Mesenchymal stem cell (in vitro differentiated cells and primary cell): Measurements from ENCODE around the gene HBS1L.

Experiments used
- DNase-seq: peaks from one replicate; pipeline ENCODE4 v3.0.0-alpha.2; 2013
- H2AFZ ChIP-seq: one replicate; pipeline ENCODE4 v1.6.1; 2013; ENCODE audit warnings: low read depth, mild to moderate bottlenecking, control low read depth, inconsistent platforms, low read length, moderate library complexity
- H2AK5ac ChIP-seq: 2 replicates; pipeline ENCODE4 v1.6.1; 2013; ENCODE audit warnings: low read length, moderate library complexity, mild to moderate bottlenecking, inconsistent platforms; ENCODE audit not compliant: severe bottlenecking
- H2BK120ac ChIP-seq: one replicate; pipeline ENCODE4 v1.6.1; 2013; ENCODE audit warnings: low read depth, mild to moderate bottlenecking, inconsistent platforms, low read length, moderate library complexity
- H2BK12ac ChIP-seq, 2 experiments: one replicate each; pipeline ENCODE4 v1.6.1; 2013; ENCODE audit warnings: inconsistent platforms in 2 of 2, low read length in 2 of 2, mild to moderate bottlenecking in 2 of 2, moderate library complexity in 2 of 2, control low read depth in 1 of 2
- H2BK15ac ChIP-seq: one replicate; pipeline ENCODE4 v1.6.1; 2013; ENCODE audit warnings: mild to moderate bottlenecking, low read depth, inconsistent platforms; ENCODE audit not compliant: poor library complexity, severe bottlenecking
- H2BK5ac ChIP-seq: 2 replicates; pipeline ENCODE4 v1.6.1; 2013; ENCODE audit warnings: low read depth, mild to moderate bottlenecking, low read length, control low read depth, inconsistent platforms; ENCODE audit not compliant: poor library complexity, severe bottlenecking
- H3K14ac ChIP-seq, 2 experiments: one replicate each; pipeline ENCODE4 v1.6.1; 2013; ENCODE audit warnings: inconsistent platforms in 2 of 2, low read length in 2 of 2, control low read depth in 1 of 2, mild to moderate bottlenecking in 1 of 2, moderate library complexity in 1 of 2
- H3K18ac ChIP-seq, 2 experiments: one replicate each; pipeline ENCODE4 v1.6.1; 2013; ENCODE audit warnings: inconsistent platforms in 2 of 2, low read length in 2 of 2, control low read depth in 1 of 2, low read depth in 1 of 2, mild to moderate bottlenecking in 1 of 2
- H3K23ac ChIP-seq, 2 experiments: one replicate each; pipeline ENCODE4 v1.6.1; 2013; ENCODE audit warnings: inconsistent platforms in 2 of 2, low read length in 2 of 2, mild to moderate bottlenecking in 2 of 2, moderate library complexity in 2 of 2, control low read depth in 1 of 2
- H3K27ac ChIP-seq: 2 replicates; pipeline ENCODE4 v1.5.1; 2013; ENCODE audit warnings: mild to moderate bottlenecking, moderate library complexity, low read length, control low read depth, inconsistent platforms; ENCODE audit not compliant: poor library complexity, severe bottlenecking
- H3K27me3 ChIP-seq, 2 experiments: 2 replicates each; pipeline versions ENCODE4 v1.6.1 to v1.7.0; 2013; ENCODE audit warnings: low read length in 2 of 2, mild to moderate bottlenecking in 2 of 2, moderate library complexity in 2 of 2, control low read depth in 1 of 2, inconsistent platforms in 1 of 2; ENCODE audit not compliant: control insufficient read depth in 1 of 2, insufficient read depth in 1 of 2
- H3K36me3 ChIP-seq, 2 experiments: 2 replicates each; pipeline versions ENCODE4 v1.6.1 to v1.7.0; 2013; ENCODE audit warnings: low read length in 2 of 2, control low read depth in 1 of 2, inconsistent platforms in 1 of 2, low read depth in 1 of 2, mild to moderate bottlenecking in 1 of 2; ENCODE audit not compliant: insufficient read depth in 2 of 2, control insufficient read depth in 1 of 2
- H3K4ac ChIP-seq, 2 experiments: one replicate each; pipeline ENCODE4 v1.6.1; 2013; ENCODE audit warnings: inconsistent platforms in 2 of 2, low read length in 2 of 2, mild to moderate bottlenecking in 2 of 2, moderate library complexity in 2 of 2, control low read depth in 1 of 2, low read depth in 1 of 2
- H3K4me1 ChIP-seq: 2 replicates; pipeline ENCODE4 v1.6.1; 2013; ENCODE audit warnings: low read depth, low read length, control low read depth; ENCODE audit not compliant: control insufficient read depth, insufficient read depth
- H3K4me2 ChIP-seq: 2 replicates; pipeline ENCODE4 v1.6.1; 2013; ENCODE audit warnings: low read length, mild to moderate bottlenecking, inconsistent platforms; ENCODE audit not compliant: poor library complexity, severe bottlenecking
- H3K4me3 ChIP-seq, 2 experiments: 2 replicates each; pipeline versions ENCODE4 v1.5.1 to v1.7.0; 2013; ENCODE audit warnings: low read length in 2 of 2, mild to moderate bottlenecking in 2 of 2, control low read depth in 1 of 2, low read depth in 1 of 2; ENCODE audit not compliant: insufficient read depth in 1 of 2
- H3K79me1 ChIP-seq: replicated peaks from 2 replicates; pipeline ENCODE4 v1.6.1; 2013; ENCODE audit warnings: mild to moderate bottlenecking, control low read depth, low read length, inconsistent platforms; ENCODE audit not compliant: poor library complexity, severe bottlenecking
- H3K9ac ChIP-seq: 2 replicates; pipeline ENCODE4 v1.7.0; 2013; ENCODE audit warnings: mild to moderate bottlenecking, low read length, moderate library complexity
- H3K9me3 ChIP-seq: 2 replicates; pipeline ENCODE4 v1.7.0; 2013; ENCODE audit warnings: mild to moderate bottlenecking, low read length; ENCODE audit not compliant: control insufficient read depth
- H4K8ac ChIP-seq: one replicate; pipeline ENCODE4 v1.6.1; 2013; ENCODE audit warnings: inconsistent platforms, mild to moderate bottlenecking, low read length, moderate library complexity
- H4K91ac ChIP-seq: one replicate; pipeline ENCODE4 v1.6.1; 2013; ENCODE audit warnings: mild to moderate bottlenecking, low read length, inconsistent platforms
- WGBS: methylation state at CpG from one replicate; pipeline ENCODE4 v1.1.7; 2013; ENCODE audit warnings: mixed read lengths; 5-methylcytosine and 5-hydroxymethylcytosine counted together

The HBS1L gene

DNA sequence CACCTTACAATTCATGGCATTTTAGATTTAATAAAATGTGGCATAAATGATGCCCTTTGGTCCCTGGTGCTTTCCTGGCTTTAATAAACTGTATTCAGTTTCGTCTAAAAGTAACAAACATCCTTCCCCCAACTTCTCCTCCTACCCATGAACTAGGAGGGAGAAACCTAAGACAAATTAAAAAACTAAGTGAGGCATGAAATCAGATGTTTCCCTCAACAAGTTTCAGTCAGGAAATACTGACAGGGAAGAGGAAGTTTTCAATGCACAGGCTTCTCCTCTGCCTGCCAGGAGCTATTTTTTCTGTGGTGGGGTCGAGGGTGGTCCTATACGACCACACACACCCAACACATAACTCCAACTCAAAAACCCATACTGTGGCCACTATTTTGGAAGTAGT lies 10.0 kb downstream of the HBS1L start:
- H3K36me3 ChIP-seq, result peaks cover 0 to 42% of the 10 kb centered on the region in 2 experiments
- no peak overlapping the region for H4K91ac ChIP-seq
- H2BK120ac ChIP-seq, result no peak overlapping the region
- no peak overlapping the region for H4K8ac ChIP-seq
- DNase-seq, result no peak
- no peak overlapping the region for H2AK5ac ChIP-seq
- no peak overlapping the region for H3K14ac ChIP-seq
- H3K4me3 ChIP-seq, result no peak overlapping the region
- H3K9me3 ChIP-seq, result no peaks in the 10 kb centered on the region
- peaks cover 2% of the 10 kb centered on the region for H3K4me1 ChIP-seq
- no peak overlapping the region for H3K4ac ChIP-seq
- H2BK5ac ChIP-seq, result no peak overlapping the region
- H3K79me1 ChIP-seq, result peaks cover 17% of the 10 kb centered on the region
- H3K23ac ChIP-seq, result no peak overlapping the region
- H2BK15ac ChIP-seq, result no peak overlapping the region
- no peaks in the 10 kb centered on the region for H3K27me3 ChIP-seq
- H3K4me2 ChIP-seq, result no peak overlapping the region
- H2AFZ ChIP-seq, result no peak overlapping the region
- no CpG with 5 or more reads among the region's 3 CpGs for WGBS
- no peak overlapping the region for H3K27ac ChIP-seq
- H3K18ac ChIP-seq, result no peak overlapping the region
- H3K9ac ChIP-seq, result no peak overlapping the region
- no peak overlapping the region for H2BK12ac ChIP-seq

DNA sequence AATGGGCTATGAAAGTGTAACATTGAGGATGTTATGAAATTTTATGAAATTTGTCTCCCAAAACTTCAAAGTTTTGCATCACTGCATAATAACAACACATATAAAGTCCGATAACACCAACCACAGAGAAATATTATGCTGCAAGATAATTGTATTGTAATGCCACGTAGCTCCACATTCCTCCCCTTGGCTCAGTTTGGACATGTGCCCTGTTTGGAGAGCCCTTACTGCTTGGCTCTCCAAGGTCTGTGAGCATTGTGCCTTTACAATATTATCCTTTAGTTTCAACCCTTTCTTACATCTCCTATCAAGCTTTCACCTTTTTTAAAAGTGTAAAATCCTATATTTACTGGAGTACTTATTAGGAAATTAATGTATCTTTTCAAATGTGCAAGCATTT lies 10.8 kb downstream of the HBS1L start:
- Histone ChIP-seq H3K27me3 (no peaks in the 10 kb centered on the region), H3K27ac (no peak overlapping the region), H3K79me1 (peaks cover 14% of the 10 kb centered on the region), H2BK5ac (no peak overlapping the region), H2AFZ (no peak overlapping the region), H2BK15ac (no peak overlapping the region), H3K9me3 (no peaks in the 10 kb centered on the region), H3K4ac (no peak overlapping the region), H3K23ac (no peak overlapping the region), H2BK120ac (no peak overlapping the region), H2AK5ac (no peak overlapping the region), H3K4me1 (peaks cover 2% of the 10 kb centered on the region), H3K14ac (no peak overlapping the region), H3K18ac (no peak overlapping the region), H3K36me3 (peaks cover 0 to 43% of the 10 kb centered on the region in 2 experiments), H3K4me2 (no peak overlapping the region), H2BK12ac (no peak overlapping the region), H3K4me3 (no peak overlapping the region), H4K8ac (no peak overlapping the region), H4K91ac (no peak overlapping the region), H3K9ac (no peak overlapping the region)
- no peak for DNase-seq
- 96% methylated on average over 2 of the region's 2 CpGs for WGBS

DNA sequence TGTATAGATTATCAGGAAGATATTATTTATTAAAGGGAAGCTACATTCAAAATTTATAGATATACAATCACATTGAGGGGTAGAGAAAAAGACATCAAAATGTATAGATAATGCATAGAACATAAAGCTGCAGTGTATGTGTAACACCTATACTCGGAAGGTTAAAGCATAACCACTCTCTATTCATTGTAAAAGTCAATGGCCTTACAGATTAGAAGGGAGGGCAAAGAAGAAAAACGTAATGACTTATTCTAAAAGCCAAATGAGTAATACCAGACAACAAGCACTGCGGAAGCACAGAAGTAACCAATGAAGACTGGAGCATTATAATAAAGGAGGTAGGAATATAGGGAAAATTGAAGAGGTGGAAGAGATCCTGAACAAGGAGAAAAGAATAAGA lies 11.3 kb downstream of the HBS1L start:
- H3K4ac ChIP-seq, result no peak overlapping the region
- H3K9ac ChIP-seq, result no peak overlapping the region
- no peak overlapping the region for H3K14ac ChIP-seq
- no peak overlapping the region for H2BK15ac ChIP-seq
- H3K79me1 ChIP-seq, result peaks cover 14% of the 10 kb centered on the region
- no peaks in the 10 kb centered on the region for H3K9me3 ChIP-seq
- H3K23ac ChIP-seq, result no peak overlapping the region
- no peak overlapping the region for H4K8ac ChIP-seq
- H3K27me3 ChIP-seq, result no peaks in the 10 kb centered on the region
- no peak overlapping the region for H4K91ac ChIP-seq
- no peak overlapping the region for H3K4me2 ChIP-seq
- H3K36me3 ChIP-seq, result peaks cover 0 to 42% of the 10 kb centered on the region in 2 experiments
- peaks cover 2% of the 10 kb centered on the region for H3K4me1 ChIP-seq
- H2AFZ ChIP-seq, result no peak overlapping the region
- no peak for DNase-seq
- no peak overlapping the region for H3K27ac ChIP-seq
- no peak overlapping the region for H3K4me3 ChIP-seq
- no peak overlapping the region for H2AK5ac ChIP-seq
- WGBS, result 92% methylated on average over 3 of the region's 3 CpGs
- H3K18ac ChIP-seq, result no peak overlapping the region
- no peak overlapping the region for H2BK5ac ChIP-seq
- no peak overlapping the region for H2BK12ac ChIP-seq
- no peak overlapping the region for H2BK120ac ChIP-seq

DNA sequence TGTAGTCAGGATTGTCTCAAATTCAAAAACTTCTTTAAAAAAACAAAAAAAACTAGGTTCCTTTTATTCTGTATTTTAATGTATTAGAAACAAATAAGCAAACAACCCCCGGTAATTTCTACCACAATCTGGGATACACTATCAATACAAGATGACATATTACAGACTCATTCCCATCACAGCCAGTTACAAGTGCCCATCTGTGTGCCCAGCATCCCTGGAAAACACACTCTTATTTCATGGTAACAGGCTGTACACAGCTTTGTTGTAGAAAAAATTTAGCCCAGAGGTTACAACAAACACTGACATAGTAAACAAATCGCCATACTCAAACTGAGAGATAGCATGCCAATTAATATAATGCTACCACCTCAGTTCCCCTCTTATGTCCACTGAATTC lies 16.3 kb downstream of the HBS1L start:
- 95% methylated on average over 2 of the region's 2 CpGs for WGBS
- H3K18ac ChIP-seq, result no peak overlapping the region
- no peak overlapping the region for H3K23ac ChIP-seq
- H2AFZ ChIP-seq, result no peak overlapping the region
- no peak overlapping the region for H2BK15ac ChIP-seq
- no peak overlapping the region for H2BK5ac ChIP-seq
- H3K9me3 ChIP-seq, result no peaks in the 10 kb centered on the region
- H3K4me1 ChIP-seq, result no peaks in the 10 kb centered on the region
- no peaks in the 10 kb centered on the region for H3K27me3 ChIP-seq
- no peak overlapping the region for H2AK5ac ChIP-seq
- peaks cover 7% of the 10 kb centered on the region for H3K79me1 ChIP-seq
- no peak overlapping the region for H2BK120ac ChIP-seq
- H2BK12ac ChIP-seq, result no peak overlapping the region
- no peak overlapping the region for H4K8ac ChIP-seq
- H3K27ac ChIP-seq, result no peak overlapping the region
- peaks cover 3 to 62% of the 10 kb centered on the region in 2 experiments for H3K36me3 ChIP-seq
- H3K4me3 ChIP-seq, result no peak overlapping the region
- H3K9ac ChIP-seq, result no peak overlapping the region
- DNase-seq, result no peak
- no peak overlapping the region for H3K4ac ChIP-seq
- no peak overlapping the region for H4K91ac ChIP-seq
- H3K4me2 ChIP-seq, result no peak overlapping the region
- no peak overlapping the region for H3K14ac ChIP-seq
